GM21515 (cell line): ENCODE data around the gene ABHD1.
"Not testable (repeated sequence)": the region's sequence is repeated elsewhere in the genome, so short reads cannot be mapped to it uniquely, and the experiment has no call there.

Experiments used
- ATAC-seq: cut with Tn5 transposase; IDR thresholded peaks from one replicate; pipeline ENCODE4 v1.9.1; 2021; ENCODE audit not compliant: unreplicated experiment

ABHD1 gene

DNA sequence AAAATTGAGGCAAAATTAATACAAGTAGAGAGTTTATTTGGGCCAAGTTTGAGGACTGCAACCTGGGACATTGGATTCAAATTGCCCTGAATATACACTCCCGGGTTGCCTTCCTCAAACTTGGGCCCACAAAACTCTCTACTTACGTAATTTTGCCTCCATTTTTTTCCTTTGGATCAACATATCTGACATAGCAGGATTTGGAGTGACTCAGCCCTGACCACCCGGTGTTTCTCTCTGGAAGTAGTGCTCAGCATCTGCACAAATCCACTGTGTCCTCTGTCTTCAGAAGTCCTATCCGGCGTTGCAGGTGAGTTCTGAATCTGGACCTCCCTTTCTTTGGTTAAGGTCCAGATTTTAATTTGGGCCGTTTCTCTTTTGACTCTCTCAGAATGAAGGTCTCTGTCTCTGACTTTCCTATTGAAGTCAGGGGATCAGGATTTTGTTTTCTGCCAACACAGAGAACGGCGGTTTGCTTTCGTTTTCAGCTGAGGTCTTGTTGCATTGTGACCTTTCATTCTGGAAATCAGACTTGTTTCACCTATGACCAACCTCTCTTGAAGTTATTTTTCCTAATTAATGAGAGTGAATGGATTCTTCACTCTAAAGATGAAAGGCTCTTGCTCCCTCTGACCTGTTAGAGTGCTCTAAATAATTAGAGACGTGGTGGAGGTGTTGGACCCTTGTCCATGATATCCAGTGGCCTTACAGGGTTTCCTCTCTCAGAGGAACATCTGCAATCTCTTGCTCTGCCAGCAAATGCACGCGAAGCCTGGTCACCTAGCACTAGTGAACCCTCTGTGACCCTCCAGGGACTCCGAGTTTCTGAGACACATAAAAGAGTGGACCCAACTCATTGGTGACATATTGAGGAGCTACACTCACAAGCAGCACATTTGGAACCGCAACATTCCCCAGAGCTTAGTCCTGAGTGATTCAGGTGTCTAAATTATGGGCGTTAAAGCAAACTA, 38.8 kb downstream of the ABHD1 start:
- no peak for ATAC-seq

DNA sequence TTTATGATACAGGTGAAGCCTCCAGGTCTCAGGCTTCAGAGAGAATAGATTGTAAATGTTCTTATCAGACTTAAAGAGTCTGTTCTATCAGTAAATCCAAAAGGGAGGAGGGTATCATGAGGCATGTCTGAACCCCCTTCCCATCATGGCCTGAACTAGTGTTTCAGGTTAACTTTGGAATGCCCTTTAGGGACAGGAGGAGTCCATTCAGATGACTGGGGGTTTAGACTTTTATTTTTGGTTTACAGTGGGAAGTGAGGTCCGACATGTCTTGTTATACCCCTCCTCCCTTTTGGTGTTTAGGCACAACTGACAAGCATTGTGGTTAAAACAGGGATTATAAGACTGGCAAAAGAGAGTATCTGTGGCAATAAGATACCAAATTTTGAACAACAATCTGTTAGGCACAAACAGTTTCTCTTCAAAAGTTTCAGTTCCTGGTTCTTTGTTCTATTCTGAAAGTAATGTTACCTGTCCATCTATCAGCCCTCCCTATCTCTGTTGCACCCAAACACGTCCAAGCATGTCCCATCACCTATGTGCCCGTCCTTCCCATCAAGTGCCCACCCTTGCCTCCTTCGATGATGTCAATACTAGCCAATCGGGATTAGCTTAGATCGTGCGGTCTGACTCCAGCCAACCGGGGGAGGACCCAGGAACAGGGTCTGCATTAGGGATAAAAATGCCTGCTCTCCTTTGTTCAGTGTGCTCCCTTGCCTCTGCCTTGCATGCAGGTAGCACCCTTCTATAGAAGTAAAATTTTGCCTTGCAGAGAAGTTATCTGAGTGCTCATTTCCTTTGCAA, 41.5 kb downstream of the ABHD1 start:
- ATAC-seq, result no peak

DNA sequence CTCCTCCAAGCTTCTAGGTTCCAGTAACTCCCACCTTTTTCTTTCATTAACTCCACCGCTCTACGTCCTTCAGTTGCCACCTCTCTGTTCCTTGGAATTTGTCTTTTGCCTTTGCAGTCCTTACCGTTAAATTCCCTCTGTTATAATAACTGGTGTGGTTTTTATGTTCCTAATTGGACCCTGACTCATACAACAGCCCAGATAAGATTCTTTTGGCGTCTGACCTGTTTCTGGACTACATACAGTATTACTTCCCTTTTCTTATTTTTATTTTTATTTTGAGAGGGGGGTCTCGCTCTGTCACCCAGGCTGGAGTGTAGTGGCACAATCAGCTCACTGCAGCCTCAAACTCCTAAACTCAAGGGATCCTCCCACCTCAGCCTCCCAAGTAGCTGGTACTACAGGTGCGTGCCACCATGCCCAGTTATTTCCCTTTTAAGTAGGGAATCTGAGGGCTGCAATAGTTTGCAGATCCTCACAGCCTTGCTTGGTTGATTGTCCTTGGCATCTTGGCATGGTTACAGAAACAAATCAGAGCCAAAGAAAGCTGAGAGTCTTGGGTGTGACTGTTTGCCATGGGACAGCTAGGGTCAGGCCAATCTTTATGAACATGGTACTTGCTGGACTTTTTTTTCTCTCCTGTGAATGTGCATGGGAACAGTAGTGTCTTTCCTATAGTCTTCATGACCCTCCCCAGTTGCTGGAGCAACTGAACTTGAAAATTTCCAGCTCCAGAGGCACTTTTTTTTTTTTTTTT, 47.1 kb downstream of the ABHD1 start:
- no peak for ATAC-seq

DNA sequence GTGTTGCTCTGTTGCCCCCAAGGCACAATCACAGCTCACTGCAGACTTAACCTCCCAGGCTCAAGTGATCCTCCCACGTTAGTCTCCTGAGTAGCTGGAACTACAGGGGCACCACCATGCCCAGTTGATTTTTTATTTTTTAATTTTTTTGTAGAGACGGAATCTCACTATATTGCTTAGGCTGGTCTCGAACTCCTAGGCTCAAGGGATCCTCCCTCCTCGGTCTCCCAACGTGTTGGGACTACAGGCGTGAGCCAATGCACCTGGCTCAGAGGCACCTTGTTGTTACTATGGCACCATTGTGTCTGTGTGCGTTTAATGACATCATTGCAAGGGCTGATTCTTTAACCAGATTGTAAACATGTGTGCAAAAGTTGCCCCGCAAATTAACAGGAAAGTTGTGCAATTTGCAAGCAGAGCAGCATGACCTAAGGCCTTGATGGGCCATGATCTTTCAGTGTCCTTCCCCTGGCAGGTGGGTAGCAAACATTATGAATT, 47.8 kb downstream of the ABHD1 start:
- no peak for ATAC-seq

DNA sequence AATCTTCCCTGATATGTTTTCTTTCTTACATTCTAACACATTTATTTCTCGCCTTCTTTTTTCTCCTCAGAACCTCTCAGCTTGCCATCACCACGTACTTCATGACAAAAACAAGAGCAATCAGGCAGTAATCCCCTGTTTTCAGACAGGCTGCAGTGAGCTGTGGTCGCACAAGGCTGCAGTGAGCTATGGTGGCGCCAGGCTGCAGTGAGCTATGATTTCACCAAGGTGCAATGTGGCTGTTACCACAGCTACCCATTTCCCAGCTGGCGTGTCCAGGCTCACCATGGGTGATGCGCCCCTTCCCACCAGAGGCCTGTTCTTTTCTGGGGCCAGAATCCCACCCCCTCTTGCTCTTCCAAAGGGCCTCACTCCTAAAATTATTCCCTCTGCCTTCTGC, 51.0 kb downstream of the ABHD1 start:
- ATAC-seq, result no peak

DNA sequence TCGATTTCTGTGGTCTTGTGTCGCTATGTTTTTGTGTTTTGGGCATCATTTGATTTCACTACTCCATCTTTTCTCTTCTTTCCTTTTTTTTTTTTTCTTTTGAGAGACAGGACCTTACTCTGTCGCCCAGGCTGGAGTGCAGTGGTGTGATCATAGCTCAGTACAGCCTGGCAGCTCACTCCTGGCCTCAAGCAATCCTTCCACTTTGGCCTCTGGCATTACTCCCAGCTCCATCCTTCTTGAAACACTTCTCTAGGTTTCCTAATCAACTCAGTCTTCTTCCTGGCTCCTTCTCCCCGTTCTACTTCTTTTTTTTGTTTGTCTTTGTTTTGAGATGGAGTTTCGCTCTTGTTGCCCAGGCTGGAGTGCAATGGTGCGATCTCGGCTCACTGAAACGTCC, 51.7 kb downstream of the ABHD1 start:
- no peak for ATAC-seq

DNA sequence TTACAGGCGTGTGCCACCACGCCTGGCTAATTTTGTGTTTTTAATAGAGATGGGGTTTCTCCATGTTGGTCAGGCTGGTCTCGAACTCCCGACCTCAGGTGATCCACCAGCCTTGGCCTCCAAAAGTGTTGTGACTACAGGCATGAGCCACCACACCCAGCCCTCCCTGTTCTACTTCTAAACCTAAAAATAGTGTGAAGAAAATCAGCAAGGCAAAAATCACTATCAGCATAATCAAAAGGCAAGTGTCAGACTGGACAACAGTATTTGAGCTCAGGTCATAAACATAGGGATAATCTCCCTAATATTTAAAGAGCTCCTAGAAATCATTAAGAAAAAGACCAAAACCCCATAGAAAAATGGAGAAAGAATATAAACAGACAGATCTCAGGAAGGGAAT, 52.2 kb downstream of the ABHD1 start:
- not testable (repeated sequence) for ATAC-seq

DNA sequence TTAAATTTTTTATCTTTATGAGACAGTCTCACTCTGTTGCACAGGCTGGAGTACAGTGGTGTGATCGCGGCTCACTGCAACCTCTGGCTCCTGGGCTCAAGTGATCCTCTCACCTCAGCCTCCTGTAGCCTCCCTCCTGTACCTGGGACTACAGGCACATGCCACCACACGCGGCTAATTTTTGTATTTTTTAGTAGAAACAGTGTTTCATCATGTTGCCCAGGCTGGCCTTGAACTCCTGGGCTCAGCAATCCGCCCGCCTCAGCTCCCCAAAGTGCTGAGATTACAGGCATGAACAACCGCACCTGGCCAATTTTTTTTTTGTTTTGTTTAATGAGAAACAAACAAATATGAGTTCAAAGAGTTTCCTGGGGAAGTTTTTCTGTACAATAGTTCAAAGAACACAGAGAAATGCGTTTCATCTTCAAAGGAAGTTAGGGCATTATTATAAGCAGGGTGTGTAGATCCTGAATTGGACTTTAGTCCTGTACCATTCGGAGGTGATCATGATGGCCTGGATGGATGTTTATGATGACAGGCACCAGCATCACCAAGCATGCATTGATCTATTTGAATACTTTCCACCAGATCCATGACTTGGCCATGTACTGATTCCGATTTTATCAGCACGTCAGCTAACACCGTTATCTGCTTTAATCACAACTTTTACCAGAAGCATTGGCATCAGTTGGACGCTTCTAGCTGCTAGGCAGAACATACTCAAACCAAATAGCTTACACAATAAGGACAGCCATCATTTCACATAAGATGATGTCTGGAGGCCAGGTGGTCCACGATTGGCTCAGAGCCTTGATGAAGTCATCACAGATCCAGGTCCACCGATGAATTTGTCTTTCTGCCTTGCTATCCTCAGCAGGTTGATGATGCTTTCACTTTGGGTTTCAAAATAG, 54.1 kb downstream of the ABHD1 start:
- no peak for ATAC-seq

DNA sequence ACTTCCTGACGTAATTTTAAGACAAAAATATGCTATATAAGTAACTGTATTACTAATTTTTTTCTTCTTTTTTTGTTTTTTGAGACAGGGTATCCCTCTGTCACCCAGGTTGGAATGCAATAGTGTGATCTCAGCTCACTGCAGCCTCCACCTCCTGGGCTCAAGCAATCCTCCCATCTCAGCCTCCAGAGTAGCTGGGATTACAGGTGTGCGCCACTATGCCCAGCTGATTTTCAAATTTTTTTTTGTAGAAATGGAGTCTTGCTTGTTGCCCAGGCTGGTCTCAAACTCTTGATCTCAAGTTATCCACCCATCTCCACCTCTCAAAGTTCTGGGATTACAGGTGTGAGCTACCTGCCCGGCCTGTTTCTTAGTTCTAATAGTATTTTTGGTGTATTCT, 54.9 kb downstream of the ABHD1 start:
- no peak for ATAC-seq

DNA sequence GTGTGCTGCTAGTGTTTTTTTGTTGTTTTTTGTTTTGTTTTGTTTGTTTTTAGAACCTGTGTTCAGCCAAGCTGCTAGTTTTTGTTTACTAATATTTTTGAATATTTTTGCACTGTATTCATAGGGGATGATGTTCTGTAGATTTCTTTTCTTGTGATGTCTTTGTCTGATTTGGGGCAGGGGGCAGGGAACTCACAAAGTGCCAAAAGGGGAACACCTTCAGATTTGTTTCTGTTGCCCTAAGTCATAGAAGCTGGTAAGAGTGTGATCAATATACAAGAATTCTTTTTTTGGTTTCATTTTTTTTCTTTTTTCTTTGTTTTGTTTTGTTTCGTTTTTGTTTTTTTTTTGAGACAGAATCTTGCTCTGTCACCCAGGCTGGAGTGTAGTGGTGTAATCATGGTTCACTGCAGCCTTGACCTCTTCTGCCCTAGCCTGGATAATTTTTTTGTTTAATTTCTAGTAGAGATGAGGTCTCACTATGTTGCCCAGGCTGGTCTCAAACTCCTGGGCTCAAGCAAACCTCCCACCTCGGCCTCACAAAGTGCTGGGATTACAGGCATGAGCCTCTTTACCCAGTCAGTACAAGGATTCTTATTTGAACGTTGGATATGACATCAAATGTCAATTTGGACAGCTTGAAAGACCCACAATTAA, 55.9 kb downstream of the ABHD1 start:
- ATAC-seq, result no peak
